ENCODE measurements around the gene NPY5R. TPM values are rescaled to one million over a fixed set of nuclear protein-coding genes. Genes with fewer than 3 reads are reported as not detected.

Gene NPY5R
- polyA plus RNA-seq, 1 donor from 2014 or later: 1.3 TPM

DNA sequence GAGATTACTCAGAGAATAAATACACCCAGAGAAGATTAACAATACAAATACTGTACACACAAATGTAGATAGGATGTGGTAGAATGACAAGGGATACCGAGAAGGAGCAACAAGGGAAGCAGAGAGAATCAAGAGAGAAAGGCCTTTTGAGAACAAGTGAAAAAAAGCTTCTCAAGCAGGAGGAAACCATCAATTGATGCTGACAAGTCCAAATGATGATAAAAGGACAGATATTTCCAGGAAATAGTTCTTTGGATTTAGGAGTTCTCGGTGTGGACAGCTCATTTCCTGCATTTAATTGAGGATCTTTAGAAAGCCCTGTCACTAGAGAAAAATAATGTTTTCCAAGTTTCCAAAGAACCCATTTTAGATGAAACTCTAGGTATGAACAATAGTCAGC is 48.1 kb downstream of the NPY5R start:
- Histone ChIP-seq H3K9me3 (ENCODE audit: low read length) (no peaks in the 10 kb centered on the region), H3F3A (ENCODE audit: insufficient read depth, low read length, poor library complexity, severe bottlenecking) (no peaks in the 10 kb centered on the region), H3K36me3 (ENCODE audit: insufficient read depth, low read length) (no peaks in the 10 kb centered on the region), H3K9ac (ENCODE audit: low read length) (no peak overlapping the region), H3K79me2 (replicated peaks; ENCODE audit: insufficient read depth, low read length) (no peaks in the 10 kb centered on the region), H3K4me3 (ENCODE audit: low read length) (no peak overlapping the region), H3K9me2 (ENCODE audit: insufficient read depth, low read length) (no peaks in the 10 kb centered on the region), H3K27ac (ENCODE audit: low read length) (no peak overlapping the region), H2AFZ (ENCODE audit: low read depth, low read length) (no peak overlapping the region), H3K4me2 (ENCODE audit: low read length) (no peak overlapping the region), H3K27me3 (ENCODE audit: insufficient read depth, low read depth, low read length) (no peaks in the 10 kb centered on the region), H4K20me1 (ENCODE audit: insufficient read depth) (no peaks in the 10 kb centered on the region)
- no peak for TF ChIP-seq EP300 (conservative IDR thresholded peaks at IDR 0.05; ENCODE audit: poor library complexity, severe bottlenecking)
- TF ChIP-seq EZH2 (IDR thresholded peaks at IDR 0.05; ENCODE audit: borderline replicate concordance, insufficient read depth, low read length, poor library complexity, severe bottlenecking): no peak
- TF ChIP-seq, protein P1, sequence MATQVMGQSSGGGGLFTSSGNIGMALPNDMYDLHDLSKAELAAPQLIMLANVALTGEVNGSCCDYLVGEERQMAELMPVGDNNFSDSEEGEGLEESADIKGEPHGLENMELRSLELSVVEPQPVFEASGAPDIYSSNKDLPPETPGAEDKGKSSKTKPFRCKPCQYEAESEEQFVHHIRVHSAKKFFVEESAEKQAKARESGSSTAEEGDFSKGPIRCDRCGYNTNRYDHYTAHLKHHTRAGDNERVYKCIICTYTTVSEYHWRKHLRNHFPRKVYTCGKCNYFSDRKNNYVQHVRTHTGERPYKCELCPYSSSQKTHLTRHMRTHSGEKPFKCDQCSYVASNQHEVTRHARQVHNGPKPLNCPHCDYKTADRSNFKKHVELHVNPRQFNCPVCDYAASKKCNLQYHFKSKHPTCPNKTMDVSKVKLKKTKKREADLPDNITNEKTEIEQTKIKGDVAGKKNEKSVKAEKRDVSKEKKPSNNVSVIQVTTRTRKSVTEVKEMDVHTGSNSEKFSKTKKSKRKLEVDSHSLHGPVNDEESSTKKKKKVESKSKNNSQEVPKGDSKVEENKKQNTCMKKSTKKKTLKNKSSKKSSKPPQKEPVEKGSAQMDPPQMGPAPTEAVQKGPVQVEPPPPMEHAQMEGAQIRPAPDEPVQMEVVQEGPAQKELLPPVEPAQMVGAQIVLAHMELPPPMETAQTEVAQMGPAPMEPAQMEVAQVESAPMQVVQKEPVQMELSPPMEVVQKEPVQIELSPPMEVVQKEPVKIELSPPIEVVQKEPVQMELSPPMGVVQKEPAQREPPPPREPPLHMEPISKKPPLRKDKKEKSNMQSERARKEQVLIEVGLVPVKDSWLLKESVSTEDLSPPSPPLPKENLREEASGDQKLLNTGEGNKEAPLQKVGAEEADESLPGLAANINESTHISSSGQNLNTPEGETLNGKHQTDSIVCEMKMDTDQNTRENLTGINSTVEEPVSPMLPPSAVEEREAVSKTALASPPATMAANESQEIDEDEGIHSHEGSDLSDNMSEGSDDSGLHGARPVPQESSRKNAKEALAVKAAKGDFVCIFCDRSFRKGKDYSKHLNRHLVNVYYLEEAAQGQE (IDR thresholded peaks at IDR 0.05; ENCODE audit: borderline replicate concordance): no peak
- TF ChIP-seq, protein P2, sequence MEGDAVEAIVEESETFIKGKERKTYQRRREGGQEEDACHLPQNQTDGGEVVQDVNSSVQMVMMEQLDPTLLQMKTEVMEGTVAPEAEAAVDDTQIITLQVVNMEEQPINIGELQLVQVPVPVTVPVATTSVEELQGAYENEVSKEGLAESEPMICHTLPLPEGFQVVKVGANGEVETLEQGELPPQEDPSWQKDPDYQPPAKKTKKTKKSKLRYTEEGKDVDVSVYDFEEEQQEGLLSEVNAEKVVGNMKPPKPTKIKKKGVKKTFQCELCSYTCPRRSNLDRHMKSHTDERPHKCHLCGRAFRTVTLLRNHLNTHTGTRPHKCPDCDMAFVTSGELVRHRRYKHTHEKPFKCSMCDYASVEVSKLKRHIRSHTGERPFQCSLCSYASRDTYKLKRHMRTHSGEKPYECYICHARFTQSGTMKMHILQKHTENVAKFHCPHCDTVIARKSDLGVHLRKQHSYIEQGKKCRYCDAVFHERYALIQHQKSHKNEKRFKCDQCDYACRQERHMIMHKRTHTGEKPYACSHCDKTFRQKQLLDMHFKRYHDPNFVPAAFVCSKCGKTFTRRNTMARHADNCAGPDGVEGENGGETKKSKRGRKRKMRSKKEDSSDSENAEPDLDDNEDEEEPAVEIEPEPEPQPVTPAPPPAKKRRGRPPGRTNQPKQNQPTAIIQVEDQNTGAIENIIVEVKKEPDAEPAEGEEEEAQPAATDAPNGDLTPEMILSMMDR (IDR thresholded peaks at IDR 0.05; ENCODE audit: poor library complexity, severe bottlenecking): no peak
- no peak for TF ChIP-seq RAD21 (conservative IDR thresholded peaks at IDR 0.05)
- no peak for TF ChIP-seq POLR2AphosphoS5 (IDR thresholded peaks at IDR 0.05)
- no peak for TF ChIP-seq SMC3 (conservative IDR thresholded peaks at IDR 0.05; ENCODE audit: poor library complexity)
- TF ChIP-seq MXI1 (conservative IDR thresholded peaks at IDR 0.05; ENCODE audit: poor library complexity, severe bottlenecking): no peak

DNA sequence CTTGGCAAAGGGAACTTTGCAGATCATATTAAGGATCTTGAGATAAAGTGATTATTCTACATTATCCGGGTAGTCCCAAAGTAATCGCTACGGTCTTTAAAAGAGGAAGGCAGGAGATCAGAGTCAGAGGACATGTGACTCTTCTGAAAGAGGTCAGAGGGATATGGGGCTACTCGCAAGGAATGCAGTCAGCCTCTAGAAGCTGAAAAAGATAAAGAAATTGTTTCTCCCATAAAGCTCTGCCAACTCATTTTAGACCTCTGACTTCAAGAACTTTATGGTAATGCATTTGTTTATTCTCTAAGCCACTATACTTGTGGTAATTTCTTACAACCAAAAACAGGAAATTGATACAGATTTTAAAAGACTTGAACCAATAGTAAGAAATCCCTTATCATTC is 48.6 kb downstream of the NPY5R start:
- H3K4me3 ChIP-seq (ENCODE audit: low read length): no peak overlapping the region
- no peaks in the 10 kb centered on the region for H3K9me2 ChIP-seq (ENCODE audit: insufficient read depth, low read length)
- TF ChIP-seq SMC3 (conservative IDR thresholded peaks at IDR 0.05; ENCODE audit: poor library complexity) (no peak), TAF1 (IDR thresholded peaks at IDR 0.05; ENCODE audit: low read depth) (no peak), EP300 (conservative IDR thresholded peaks at IDR 0.05; ENCODE audit: poor library complexity, severe bottlenecking) (no peak), EZH2 (IDR thresholded peaks at IDR 0.05; ENCODE audit: borderline replicate concordance, insufficient read depth, low read length, poor library complexity, severe bottlenecking) (no peak), POLR2AphosphoS5 (IDR thresholded peaks at IDR 0.05) (no peak), MXI1 (conservative IDR thresholded peaks at IDR 0.05; ENCODE audit: poor library complexity, severe bottlenecking) (no peak), RAD21 (conservative IDR thresholded peaks at IDR 0.05) (no peak)
- TF ChIP-seq, protein P1 (IDR thresholded peaks at IDR 0.05; ENCODE audit: borderline replicate concordance): no peak
- TF ChIP-seq, protein P2 (IDR thresholded peaks at IDR 0.05; ENCODE audit: poor library complexity, severe bottlenecking): no peak
- no peaks in the 10 kb centered on the region for H3K9me3 ChIP-seq (ENCODE audit: low read length)
- H3K9ac ChIP-seq (ENCODE audit: low read length): no peak overlapping the region
- H3F3A ChIP-seq (ENCODE audit: insufficient read depth, low read length, poor library complexity, severe bottlenecking): no peaks in the 10 kb centered on the region
- H3K79me2 ChIP-seq (replicated peaks; ENCODE audit: insufficient read depth, low read length): no peaks in the 10 kb centered on the region
- H4K20me1 ChIP-seq (ENCODE audit: insufficient read depth): no peaks in the 10 kb centered on the region
- no peaks in the 10 kb centered on the region for H3K27me3 ChIP-seq (ENCODE audit: insufficient read depth, low read depth, low read length)
- H3K4me2 ChIP-seq (ENCODE audit: low read length): no peak overlapping the region
- H3K27ac ChIP-seq (ENCODE audit: low read length): no peak overlapping the region
- H2AFZ ChIP-seq (ENCODE audit: low read depth, low read length): no peak overlapping the region
- H3K36me3 ChIP-seq (ENCODE audit: insufficient read depth, low read length): no peaks in the 10 kb centered on the region

All from neural cell (in vitro differentiated cells).